Dermis blood vessel endothelial cell (primary cell): ENCODE measurements around the gene PRKCZ. TPM values are rescaled to one million over a fixed set of nuclear protein-coding genes. Genes with fewer than 3 reads are reported as not detected.

Source experiments
- DNase-seq: peaks from one replicate; pipeline ENCODE4 v3.0.0; 2010
- total RNA-seq: library from RNA; depleted of rRNA; stranded (reverse); fragments of >200 nt; gene quantifications from 2 replicates; pipeline ENCODE4 v1.2.3, GENCODE V29; 2014

PRKCZ gene
- total RNA-seq, 1 donor from 2014 or later = 22.8 TPM

DNA sequence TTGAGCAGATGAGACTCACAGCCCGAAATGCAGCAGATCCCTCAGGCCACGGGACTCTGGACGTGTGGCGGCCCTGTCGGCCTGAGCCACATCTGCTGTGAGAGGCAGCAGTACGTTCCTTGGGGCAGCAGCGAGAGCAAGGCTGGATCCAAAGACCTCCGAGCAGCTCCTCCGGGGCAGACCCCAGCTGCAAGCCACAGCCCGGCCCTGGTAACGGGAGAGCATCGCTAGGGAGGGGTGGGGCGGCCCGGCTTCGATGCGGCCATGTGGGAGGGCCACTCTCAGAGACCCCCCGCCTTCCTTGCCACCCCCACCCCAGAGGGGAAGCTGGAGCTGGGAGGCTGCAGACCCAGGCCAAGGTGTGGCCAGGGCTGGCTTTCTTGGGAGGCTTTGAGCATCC, 17.8 kb downstream of the PRKCZ start:
- no peak for DNase-seq

DNA sequence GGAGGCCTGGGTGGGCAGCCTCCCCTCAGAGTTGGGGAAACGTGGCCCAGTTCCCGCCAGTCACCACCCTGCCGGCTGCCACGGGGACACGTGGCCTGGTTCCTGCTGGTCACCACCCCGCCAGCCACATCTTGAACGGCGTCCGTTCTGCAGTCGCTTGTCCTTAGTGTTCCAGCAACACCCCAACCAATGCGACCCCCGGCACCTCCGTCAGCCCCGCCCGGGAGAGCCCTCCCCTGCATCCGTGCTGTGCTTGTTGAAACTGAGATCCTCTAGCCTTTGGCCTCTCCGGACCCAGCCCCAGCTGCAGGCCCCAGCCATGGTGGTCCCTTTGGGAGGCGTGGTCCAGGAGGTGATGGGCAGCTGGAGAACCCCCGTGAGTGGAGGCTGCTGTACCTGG, 18.7 kb downstream of the PRKCZ start:
- no peak for DNase-seq

DNA sequence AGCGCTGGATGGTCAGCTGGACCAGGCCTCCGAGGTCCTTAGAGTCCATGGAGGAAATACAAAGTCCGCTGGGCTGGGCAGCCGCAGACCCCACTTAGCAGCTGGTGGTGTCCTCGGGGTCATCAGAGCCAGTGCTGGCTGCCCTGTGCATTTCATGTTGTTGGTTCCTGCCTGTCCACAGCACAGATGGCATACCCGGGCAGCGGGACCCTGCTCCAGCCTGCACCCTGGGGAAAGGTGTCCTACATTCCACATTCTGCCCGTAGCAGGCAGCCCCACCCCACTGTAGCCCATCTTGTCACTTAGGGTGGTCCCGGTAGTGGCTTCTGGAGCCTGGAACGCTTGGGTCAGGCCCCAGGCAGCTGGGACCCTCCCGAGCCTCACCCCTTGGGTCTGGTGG, 19.8 kb downstream of the PRKCZ start:
- DNase-seq = no peak

DNA sequence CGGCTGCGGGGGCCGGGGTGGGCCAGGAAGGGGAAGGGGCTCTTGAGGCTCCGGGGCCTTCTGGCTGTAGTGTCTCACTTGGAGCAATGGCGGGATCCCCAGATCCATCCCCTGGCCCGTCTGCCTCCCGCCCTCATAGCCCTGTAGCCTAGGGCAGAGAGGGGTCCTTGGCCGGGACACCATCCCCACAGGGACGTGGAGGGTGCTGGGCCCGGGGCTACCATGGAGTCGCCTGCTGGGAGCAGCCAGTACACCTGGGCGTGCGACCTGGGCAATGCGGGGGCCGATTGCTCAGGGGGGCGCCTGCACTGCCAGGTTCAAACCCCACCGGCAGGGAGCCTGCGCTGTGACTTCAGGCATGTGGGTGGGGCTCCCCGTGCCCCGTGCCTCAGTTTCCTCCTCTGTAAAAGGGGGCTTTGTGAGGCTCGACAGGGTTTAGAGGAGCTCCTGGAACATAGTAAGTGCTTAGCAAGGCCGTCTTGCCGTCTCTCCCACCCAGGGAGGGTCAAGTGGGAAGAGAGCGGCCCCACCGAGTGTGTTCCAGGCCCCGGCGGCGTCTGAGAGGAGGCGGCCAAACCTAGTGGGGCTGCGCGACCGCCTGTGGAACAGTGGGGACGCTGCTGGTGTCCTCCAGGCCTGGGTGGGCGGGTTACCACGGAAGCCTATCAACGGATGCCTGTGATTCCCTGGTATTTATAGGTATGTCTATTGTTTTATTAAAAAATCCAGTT, 20.8 kb downstream of the PRKCZ start:
- no peak for DNase-seq

DNA sequence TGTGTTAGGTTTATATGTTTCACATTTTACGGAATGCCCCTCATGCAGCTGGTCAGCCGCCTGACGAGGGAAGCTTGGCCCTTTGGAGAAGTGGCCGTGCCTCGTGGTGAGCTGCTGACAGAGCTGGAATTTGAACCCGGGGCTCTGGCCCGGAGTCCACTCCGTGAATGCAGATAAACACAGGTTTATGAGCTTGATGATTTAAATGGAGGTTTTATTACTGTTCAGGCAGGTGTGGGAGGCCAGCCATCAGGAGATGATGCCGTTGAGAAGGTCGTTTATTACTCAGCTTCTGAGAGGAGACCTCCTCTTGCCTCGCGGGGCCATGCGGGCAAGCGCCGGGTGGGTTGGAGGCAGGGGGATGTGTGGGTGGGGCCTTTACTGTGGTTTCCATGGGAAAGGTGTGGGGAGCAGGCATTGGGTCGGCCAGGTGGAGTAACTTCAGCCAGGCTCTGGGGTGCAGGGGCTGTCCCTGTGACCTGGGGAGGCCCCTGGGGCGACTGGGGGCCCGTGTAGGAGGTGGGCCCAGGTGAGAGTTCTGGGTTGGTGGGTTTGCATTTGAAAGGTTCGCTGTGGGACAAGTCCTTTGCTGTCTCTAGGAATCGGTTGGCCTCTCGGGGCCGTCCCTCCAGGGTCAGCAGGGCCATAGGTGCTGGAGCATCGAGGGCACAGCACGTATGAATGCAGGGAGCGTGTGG, 22.0 kb downstream of the PRKCZ start:
- DNase-seq = no peak

DNA sequence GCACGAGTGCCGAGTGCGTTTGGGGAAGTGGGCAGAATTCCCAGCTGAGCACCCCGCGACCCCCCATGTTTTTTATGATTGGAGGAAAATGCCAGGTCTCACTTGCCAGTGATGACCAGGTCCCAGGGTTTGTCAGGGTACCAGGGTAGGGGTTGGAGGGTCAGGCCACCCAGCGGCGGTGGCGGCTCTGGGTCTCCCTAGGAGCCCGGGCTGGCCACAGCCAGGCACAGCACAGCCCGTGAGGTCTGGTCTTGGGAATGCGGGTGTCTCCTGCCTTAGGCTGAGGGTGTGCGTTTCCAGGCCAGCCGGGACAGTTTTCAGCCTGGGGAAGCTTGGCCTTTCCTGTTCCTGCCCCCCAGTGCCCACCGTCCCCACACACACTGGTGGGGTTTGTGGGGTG, 22.7 kb downstream of the PRKCZ start:
- DNase-seq = no peak

DNA sequence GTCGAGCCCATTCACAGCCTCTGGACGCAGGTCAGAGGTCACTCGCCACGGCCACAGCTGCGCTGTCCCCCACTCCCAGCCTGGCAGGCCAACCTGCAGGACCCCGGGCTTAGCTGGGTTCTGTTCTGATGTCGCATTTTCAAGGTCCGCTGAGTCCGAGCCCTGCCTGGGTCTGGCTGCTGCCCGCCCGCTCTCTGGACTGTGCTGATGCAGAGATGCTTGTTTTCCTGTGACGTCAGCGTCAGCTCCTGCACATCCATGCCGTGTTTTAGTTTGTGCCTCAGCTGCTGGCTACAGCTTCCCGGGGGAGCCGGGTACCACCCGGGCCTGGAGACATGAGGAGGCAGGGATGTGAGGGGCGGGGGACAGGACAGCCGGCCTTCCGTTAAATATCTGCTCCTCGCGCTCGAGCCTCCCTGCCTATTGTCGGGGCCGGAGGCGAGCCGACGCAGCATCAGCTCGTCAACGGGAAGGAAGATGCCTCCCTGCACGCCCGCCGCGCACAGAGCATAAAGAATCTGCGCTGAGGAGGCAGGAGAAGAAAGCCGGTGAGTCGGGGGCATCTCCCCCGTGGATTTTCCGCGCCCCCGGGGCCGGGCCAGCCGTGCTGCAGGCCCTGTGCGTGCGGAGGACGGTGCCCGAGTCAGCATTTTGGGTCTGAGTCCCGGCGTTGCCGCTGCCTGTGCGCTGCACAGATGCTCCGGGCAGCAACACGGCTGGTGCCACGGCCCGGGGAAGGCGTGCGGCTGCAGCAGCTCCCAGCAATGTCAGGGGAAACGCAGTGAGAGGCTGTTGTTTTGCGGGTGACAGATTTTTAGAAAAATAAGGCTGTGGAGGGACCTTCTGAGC, 23.4 kb downstream of the PRKCZ start:
- peak; percentile 9 for DNase-seq

DNA sequence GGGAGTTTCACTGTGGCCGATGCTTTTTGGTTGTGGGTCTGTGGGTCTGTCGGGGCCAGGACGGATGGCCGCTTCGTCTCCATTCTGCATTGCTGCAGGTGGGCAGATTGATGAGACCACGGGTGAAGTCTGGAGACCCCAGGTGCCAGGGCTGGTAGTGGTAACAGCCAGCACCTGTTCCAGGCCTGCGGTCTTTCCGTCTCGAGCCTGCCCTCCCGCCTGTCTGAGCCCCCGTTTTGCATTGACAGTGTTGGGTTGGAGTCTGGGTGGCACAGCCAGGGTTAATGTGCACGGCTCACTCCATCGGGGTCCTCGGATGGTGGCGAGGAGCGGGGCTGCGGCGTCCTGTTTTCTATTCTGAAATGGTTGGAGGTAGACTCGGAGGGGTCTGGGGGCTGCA, 24.2 kb downstream of the PRKCZ start:
- DNase-seq = no peak

DNA sequence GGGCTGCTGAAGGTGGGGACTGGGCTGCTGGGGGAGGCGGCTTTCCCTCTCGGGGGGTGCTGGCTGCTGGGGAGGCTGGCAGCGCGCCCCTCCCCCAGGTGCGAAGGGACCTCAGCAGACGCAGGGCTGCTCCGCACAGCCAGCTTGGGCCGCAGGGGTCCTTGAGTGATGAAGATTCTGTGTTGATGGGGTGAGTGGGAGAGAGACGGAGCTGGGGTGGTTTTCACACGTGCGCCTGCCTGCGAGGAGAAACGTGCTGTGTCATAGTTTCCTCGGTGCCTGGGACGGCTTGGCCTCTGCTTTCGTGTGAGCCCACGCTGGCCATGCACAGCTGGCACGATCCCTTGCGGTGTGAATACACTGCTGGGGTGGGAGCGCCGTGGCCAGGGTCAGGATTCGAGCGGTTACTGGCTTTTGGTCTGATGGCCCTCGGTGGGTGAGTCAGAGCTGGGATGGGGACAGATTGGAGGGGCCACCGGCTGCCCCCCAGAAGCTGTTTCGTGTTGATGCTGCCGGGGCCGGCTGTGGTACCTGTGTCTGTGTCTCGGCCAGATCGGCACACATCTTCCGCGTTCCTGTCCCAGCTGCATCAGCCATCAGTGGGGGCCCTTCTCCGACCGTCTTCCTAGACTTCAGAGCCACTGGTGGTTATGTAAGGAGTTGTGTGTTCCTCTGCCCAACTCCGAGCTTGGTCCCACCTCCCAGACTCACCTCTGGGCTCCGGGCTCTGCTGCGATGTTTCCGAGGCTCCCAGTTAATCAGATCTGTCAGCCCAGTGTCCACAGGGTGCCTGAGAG, 24.9 kb downstream of the PRKCZ start:
- no peak for DNase-seq

DNA sequence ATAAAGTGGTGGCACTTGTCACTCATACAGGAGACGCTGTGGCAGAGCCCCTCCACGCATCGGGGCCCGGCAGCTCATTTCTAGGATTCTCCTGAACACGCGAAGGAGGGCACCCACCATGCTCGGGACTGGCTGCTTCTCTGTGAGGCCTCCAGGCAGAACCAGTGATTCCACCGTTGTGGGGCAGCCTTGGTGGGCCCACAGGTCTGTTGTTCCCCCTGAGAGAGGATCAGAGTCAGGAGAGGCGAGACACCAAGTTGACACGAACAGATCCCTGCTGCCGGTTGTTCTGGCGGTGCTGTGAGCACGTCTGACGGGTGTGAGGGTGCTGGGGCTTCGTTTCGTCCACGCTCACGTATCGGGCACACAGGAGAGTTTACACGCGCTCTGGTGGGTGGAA, 26.6 kb downstream of the PRKCZ start:
- DNase-seq = no peak

DNA sequence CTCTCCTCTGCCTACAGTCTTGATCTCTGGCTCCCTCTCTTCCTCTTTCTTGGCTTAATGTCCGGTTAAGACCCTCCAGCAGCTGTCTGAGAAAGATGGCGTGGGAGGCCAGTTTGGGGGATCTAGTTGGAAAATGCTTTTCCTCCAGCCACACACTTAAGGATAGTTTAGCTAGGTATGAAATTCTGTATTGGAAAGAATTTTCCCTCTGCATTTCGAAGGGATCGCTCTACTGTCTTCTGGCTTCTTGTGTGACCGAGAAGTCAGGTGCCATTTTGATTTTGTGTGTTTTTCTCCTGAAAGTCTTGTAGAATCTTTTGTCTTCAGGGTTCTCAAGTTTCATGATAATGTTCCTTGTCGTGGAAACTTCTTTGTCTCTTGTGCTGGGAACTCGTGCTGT, 28.0 kb downstream of the PRKCZ start:
- no peak for DNase-seq

DNA sequence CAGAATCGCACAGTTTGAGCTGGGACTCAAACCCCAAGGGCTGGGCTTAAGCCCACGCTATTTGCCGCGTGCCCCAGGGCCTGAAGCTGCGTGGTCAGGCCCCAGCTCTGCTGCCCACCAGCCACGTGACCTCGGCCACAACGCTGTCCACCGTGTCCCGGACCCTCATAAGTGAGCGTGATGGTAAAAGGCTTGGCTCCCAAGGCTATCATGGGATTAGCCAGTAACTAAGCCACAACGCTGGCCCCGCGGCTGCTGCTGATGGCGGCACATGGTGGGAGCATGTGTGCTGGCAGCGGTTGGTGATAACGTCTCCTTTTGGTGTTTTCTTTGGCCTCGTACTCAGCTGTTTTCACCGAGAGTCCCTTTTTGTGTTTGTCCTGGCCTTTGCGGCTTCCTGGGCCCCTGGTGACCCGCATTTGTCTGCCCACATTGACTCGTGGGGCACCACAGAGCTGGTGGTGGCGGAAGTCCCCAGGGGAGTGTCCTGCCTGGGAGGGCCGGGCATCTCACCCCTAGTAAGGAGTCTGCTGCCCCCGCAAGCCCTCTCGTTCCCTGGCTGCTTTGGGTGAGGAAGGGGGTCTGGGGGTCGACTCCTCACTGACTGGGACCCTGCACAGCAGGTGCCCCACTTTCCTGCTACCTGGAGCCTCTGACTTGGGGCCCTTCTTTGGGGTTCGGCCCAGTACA, 29.3 kb downstream of the PRKCZ start:
- no peak for DNase-seq

DNA sequence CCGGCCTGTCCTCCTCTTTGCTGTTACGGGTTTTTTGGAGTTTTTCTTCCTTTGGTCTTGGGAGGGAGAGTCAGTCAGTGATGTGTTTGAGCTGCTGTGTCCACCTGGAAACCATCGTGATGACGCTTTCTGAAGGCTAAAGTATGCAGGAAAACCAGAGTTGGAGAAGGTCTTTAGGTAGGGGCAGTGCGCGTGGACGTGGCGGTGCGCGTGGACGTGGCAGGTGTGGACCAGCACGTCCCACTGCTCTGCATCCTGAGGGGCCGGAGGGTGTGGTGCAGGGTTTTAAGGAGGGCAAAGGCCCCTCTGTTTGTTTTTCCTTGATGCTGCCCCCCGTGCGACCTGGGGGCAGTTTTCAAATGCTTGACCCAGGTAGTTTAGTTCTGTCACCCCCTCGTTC, 29.9 kb downstream of the PRKCZ start:
- no peak for DNase-seq

DNA sequence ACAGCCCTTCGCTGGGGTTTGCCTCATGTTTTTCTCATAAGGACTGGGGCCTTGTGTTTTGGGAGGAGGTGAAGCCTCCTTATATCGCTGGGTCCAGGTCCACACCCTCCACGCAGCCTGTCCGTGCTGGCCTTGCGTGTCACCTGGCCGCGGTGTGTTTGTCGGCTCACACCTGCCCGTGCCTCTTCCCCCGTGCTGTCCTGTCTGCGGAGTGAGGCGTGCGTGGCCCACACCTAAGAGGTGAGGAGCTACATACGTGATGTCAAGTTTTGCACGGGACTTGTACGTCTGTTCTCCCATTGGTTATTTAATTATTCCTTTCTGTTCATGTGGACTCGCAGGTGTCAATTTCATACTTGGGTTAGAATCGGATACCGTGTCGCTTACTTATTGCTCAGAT, 30.7 kb downstream of the PRKCZ start:
- no peak for DNase-seq

DNA sequence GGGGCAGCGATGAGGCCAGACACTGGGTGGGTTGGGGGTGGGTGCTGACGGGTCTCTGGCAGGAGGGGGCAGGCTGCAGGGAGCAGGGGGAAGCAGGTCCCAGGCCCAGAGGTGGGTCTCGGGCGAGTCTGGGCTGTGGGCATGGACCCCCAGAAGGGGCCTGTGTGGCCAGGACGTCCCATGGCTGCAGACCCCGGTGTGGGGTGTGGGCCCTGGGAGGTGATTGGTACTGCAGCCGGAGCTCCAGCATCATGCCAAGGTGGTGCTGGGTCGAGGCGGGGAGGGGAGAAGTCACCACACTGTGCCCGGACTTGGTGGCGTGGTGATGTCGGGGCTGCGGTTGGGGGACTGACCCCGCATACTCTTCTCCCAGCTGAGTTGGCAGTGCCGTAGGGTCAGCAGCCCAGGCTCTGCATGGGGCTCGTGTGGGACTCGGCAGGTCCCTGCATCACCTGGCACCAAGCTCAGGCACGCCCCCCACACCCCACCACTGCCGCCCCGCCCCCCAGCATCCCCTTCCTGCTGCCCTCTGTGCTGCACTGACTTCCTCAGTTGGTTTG, 31.2 kb downstream of the PRKCZ start:
- no peak for DNase-seq

DNA sequence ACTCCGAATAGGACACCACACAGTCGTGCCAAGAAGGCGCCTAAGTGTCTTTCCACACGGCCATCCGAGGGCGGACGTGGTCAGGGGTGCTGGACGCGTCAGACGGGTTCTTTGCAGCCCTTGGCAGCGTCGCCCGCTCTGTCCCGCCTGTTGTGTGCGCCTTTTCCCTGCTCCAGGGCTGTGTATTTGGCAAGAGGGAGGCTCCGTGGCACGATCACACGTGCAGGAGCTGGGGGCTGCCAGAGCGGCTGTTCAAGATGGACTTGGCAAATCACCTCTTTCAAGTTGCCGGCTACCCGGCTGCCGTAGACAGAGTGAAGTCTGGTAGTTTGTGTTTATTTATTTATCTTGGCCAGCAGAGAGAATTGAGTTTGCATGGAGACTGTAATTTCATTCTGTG, 31.9 kb downstream of the PRKCZ start:
- no peak for DNase-seq

DNA sequence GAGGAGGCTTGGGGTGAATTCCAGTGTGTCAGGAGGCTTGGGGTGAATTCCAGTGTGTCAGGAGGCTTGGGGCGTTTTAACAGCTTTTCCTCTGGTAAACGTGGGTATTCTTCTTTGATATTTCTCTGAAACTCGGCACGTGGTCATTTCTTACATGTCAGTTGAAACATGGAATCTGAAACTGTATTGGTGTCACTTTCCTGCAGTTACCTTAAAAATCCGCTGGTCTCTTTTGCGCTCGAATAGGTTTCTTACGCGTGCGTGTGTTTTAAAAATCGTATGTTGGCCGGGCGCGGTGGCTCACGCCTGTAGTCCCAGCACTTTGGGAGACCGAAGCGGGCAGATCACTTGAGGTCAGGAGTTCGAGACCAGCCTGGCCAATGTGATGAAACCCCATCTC, 33.5 kb downstream of the PRKCZ start:
- DNase-seq = no peak

DNA sequence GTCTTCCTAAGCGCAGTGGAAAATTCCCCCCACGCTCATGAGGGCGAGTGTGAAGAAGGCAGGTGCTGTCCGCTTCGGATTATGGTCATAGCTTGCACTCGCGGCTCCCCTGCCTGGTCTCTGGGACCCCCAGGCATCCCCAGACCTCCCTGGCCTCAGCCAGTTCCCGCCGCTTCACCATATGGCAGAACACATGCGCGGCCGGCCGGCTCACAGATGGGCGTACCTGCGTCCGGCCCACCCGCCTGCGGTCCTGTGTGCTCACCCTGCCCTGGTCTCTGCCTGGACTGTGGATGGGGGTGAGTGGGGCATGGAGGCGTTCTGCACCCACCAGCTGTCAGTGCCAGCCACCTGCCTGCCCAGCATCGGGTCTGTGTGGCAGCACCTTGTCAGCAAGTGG, 34.1 kb downstream of the PRKCZ start:
- no peak for DNase-seq

DNA sequence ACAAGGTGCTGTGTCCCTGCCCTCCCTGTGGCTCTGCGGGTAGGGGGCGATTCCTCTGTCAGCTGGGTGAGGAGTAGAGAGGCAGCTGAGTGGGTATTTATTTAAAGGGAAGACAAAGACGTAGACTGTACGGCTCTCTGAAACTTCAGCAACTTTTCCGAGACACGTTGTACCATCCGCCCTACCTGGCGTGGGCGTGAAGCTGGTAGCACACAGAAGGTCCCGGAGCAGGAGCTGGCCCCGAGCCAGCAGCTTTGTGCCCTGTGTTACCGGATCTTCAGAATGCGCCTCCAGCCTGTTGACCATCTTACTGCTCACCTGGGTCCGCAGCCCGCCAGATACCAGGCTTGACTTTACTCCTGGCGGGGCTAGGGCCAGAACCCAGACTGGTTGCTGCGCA, 34.9 kb downstream of the PRKCZ start:
- DNase-seq = no peak

DNA sequence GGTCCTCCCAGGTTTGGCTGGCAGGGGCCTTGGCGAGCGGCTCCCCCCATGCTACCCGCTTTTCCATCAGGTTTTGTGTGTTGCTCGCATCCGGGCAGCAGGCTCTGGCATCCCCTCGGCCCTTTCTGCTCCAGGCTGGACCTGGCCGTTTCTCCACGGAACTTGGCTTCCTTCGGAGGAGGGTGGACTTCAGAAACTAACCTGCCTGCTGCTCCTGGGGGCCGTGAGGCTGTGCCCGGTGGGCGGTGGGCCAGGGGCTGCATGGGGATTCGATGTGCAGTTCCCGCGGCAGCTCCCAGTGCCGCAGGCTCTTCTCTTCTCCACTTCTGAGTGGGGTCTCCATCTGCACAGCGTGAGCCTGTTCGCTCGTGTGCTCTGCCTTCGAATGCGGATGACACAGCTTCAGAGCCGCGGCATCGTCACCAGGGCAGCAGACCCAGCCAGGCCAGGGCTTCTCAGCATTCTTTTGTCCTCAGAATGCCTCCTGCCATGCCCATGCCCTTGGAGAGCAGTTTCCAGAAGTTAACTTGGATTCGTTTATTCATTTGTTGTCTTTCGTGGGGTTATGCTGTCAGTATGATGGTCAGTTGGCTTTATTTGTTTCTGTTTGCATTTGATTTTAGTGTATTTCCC, 36.4 kb downstream of the PRKCZ start:
- DNase-seq = no peak

DNA sequence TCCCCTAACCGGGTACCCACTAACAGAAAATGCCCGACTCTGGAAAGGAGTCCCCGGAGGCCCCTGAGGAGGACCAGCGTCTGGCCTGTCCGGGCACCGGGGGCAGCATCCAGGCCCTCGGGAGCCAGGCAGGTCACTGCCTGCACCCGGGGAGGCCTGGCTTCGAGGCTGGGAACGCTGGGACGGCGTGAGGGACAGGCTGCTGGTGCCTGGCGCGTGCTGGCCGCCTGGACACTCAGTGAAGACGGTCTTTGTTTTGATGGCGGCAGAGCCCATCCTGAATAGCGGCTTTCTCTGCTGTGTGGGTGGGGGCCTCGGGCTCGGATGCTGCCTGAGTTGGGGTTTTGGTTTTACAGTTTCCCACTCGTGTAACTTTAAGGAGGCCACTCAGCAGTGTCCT, 37.6 kb downstream of the PRKCZ start:
- no peak for DNase-seq
